ENCODE measurements around the gene CLBA1.

CLBA1 gene

DNA sequence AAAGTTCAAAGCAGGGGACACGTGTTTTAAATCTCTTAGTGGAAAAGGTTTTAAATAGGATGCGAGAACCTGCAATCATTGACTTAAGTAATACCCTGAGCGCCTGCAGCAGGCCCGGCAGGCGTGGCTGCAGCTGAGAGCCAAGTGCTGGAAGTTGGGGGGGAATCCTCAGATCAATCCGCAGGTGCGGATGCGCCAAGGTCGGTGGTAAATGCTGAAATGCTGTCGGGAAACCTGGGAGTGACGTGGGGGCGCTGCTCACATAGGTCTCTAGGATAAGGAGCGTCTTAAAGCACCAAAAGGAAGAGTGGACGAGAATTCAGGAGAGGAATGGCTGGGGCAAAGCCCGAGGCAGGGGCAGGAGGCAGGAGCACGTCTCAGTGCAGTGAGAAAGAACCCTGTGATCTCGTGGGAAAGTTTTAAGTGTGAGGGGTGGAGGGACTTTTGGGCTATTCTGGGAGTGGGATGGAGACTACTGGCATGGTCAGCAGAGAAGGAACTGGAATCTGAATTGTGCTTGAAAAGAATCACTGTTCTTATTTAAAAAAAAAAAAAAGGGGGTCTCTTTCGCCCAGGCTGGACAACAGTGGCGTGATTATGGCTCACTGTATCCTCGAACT lies 36.2 kb downstream of the CLBA1 start:
- TF ChIP-seq EZH2phosphoT487 (IDR thresholded peaks at IDR 0.05; ENCODE audit: low read length), result no peak
- TF ChIP-seq, protein P1, sequence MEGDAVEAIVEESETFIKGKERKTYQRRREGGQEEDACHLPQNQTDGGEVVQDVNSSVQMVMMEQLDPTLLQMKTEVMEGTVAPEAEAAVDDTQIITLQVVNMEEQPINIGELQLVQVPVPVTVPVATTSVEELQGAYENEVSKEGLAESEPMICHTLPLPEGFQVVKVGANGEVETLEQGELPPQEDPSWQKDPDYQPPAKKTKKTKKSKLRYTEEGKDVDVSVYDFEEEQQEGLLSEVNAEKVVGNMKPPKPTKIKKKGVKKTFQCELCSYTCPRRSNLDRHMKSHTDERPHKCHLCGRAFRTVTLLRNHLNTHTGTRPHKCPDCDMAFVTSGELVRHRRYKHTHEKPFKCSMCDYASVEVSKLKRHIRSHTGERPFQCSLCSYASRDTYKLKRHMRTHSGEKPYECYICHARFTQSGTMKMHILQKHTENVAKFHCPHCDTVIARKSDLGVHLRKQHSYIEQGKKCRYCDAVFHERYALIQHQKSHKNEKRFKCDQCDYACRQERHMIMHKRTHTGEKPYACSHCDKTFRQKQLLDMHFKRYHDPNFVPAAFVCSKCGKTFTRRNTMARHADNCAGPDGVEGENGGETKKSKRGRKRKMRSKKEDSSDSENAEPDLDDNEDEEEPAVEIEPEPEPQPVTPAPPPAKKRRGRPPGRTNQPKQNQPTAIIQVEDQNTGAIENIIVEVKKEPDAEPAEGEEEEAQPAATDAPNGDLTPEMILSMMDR (IDR thresholded peaks at IDR 0.05; ENCODE audit: low read length), result peak; percentile 24
- peak; percentile 16 for DNase-seq
- peaks cover 14% of the 10 kb centered on the region for H3K4me1 ChIP-seq (ENCODE audit: low read length)
- H3K27ac ChIP-seq (ENCODE audit: low read length), result peak overlapping the region; percentile 69
- H3K4me3 ChIP-seq (ENCODE audit: low read length), result peak overlapping the region; percentile 70
- no peaks in the 10 kb centered on the region for H3K36me3 ChIP-seq (replicated peaks; ENCODE audit: insufficient read depth, low read length)
- H3K79me2 ChIP-seq (ENCODE audit: low read length), result peaks cover 38% of the 10 kb centered on the region
- peak overlapping the region; percentile 78 for H2AFZ ChIP-seq (ENCODE audit: low read length)
- peaks cover 6% of the 10 kb centered on the region for H3F3A ChIP-seq (ENCODE audit: insufficient read depth, low read length)
- peak overlapping the region; percentile 80 for H3K9ac ChIP-seq (ENCODE audit: low read length)
- H4K20me1 ChIP-seq (ENCODE audit: insufficient read depth, low read length), result peaks cover 6% of the 10 kb centered on the region
- H3K9me2 ChIP-seq (replicated peaks; ENCODE audit: insufficient read depth, low read length), result no peaks in the 10 kb centered on the region
- peak overlapping the region; percentile 77 for H3K4me2 ChIP-seq (ENCODE audit: low read depth, low read length)
- H3K27me3 ChIP-seq (replicated peaks; ENCODE audit: insufficient read depth, low read length), result no peaks in the 10 kb centered on the region
- H3K9me3 ChIP-seq (replicated peaks; ENCODE audit: insufficient read depth, low read length), result no peaks in the 10 kb centered on the region

DNA sequence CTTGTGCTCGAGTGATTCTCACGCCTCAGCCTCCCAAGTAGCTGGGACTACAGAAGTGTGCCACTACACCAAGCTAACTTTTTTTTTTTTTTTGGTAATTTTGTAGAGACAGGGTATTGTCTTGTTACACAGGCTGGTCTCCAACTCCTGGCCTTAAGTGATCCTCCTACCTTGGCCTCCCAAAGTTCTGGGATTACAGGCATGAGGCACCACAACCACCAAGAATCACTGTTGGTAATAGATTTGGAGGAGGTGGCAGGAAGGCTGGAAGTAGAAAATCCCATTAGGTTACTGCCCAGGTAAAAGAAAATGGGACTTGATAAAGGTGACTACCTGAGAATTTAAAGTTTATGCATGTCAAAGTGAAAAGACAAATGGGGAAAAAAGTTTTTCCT lies 36.7 kb downstream of the CLBA1 start:
- H2AFZ ChIP-seq (ENCODE audit: low read length), result no peak overlapping the region
- H3K79me2 ChIP-seq (ENCODE audit: low read length), result peaks cover 33% of the 10 kb centered on the region
- H3K4me1 ChIP-seq (ENCODE audit: low read length), result peaks cover 18% of the 10 kb centered on the region
- peak overlapping the region; percentile 80; the same call in 1 of the 2 replicates for H3K9ac ChIP-seq (ENCODE audit: low read length)
- H3K9me2 ChIP-seq (replicated peaks; ENCODE audit: insufficient read depth, low read length), result no peaks in the 10 kb centered on the region
- no peak for DNase-seq
- TF ChIP-seq, protein P1 (IDR thresholded peaks at IDR 0.05; ENCODE audit: low read length), result no peak
- no peak for TF ChIP-seq EZH2 (optimal IDR thresholded peaks at IDR 0.05; ENCODE audit: low read depth, low read length)
- TF ChIP-seq EZH2phosphoT487 (IDR thresholded peaks at IDR 0.05; ENCODE audit: low read length), result no peak
- H4K20me1 ChIP-seq (ENCODE audit: insufficient read depth, low read length), result peaks cover 3% of the 10 kb centered on the region; the same call in 1 of the 2 replicates
- no peaks in the 10 kb centered on the region for H3K27me3 ChIP-seq (replicated peaks; ENCODE audit: insufficient read depth, low read length)
- H3K27ac ChIP-seq (ENCODE audit: low read length), result no peak overlapping the region
- H3K4me2 ChIP-seq (ENCODE audit: low read depth, low read length), result peak overlapping the region; percentile 77; the same call in 1 of the 2 replicates
- H3K9me3 ChIP-seq (replicated peaks; ENCODE audit: insufficient read depth, low read length), result no peaks in the 10 kb centered on the region
- no peaks in the 10 kb centered on the region for H3K36me3 ChIP-seq (replicated peaks; ENCODE audit: insufficient read depth, low read length)
- H3F3A ChIP-seq (ENCODE audit: insufficient read depth, low read length), result peaks cover 6% of the 10 kb centered on the region
- peak overlapping the region; percentile 70 for H3K4me3 ChIP-seq (ENCODE audit: low read length)

DNA sequence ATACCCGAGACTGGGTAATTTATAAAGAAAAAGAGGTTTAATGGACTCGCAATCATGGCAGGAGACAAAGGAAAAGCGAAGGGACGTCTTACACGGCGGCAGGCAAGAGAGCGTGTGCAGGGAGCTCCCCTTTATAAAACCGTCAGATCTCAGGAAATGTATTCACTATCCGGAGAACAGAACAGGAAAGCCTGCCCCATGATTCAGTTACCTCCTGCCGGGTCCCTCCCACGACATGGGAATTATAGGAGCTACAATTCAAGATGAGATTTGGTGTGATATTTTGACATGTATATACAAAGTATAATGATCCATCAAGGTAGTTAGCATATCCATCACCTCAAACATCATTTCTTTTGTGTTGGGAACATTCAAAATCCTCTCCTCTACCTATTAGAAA lies 37.6 kb downstream of the CLBA1 start:
- no peaks in the 10 kb centered on the region for H3K36me3 ChIP-seq (replicated peaks; ENCODE audit: insufficient read depth, low read length)
- H3K9me3 ChIP-seq (replicated peaks; ENCODE audit: insufficient read depth, low read length), result no peaks in the 10 kb centered on the region
- H2AFZ ChIP-seq (ENCODE audit: low read length), result no peak overlapping the region
- TF ChIP-seq, protein P1 (IDR thresholded peaks at IDR 0.05; ENCODE audit: low read length), result no peak
- no peak for TF ChIP-seq EZH2phosphoT487 (IDR thresholded peaks at IDR 0.05; ENCODE audit: low read length)
- no peak for TF ChIP-seq EZH2 (optimal IDR thresholded peaks at IDR 0.05; ENCODE audit: low read depth, low read length)
- peaks cover 14% of the 10 kb centered on the region for H3K4me1 ChIP-seq (ENCODE audit: low read length)
- DNase-seq, result no peak
- no peak overlapping the region for H3K4me2 ChIP-seq (ENCODE audit: low read depth, low read length)
- H3K9ac ChIP-seq (ENCODE audit: low read length), result no peak overlapping the region
- H3K27ac ChIP-seq (ENCODE audit: low read length), result no peak overlapping the region
- H3F3A ChIP-seq (ENCODE audit: insufficient read depth, low read length), result peaks cover 6% of the 10 kb centered on the region
- H3K9me2 ChIP-seq (replicated peaks; ENCODE audit: insufficient read depth, low read length), result no peaks in the 10 kb centered on the region
- no peaks in the 10 kb centered on the region for H3K27me3 ChIP-seq (replicated peaks; ENCODE audit: insufficient read depth, low read length)
- peaks cover 3% of the 10 kb centered on the region; the same call in 1 of the 2 replicates for H4K20me1 ChIP-seq (ENCODE audit: insufficient read depth, low read length)
- H3K79me2 ChIP-seq (ENCODE audit: low read length), result peaks cover 24% of the 10 kb centered on the region
- H3K4me3 ChIP-seq (ENCODE audit: low read length), result no peak overlapping the region

Measured in MM.1S (cell line).